NOMO-1 (cell line): ENCODE results near the gene HDAC3.
"Not testable (repeated sequence)": the region's sequence is repeated elsewhere in the genome, so short reads cannot be mapped to it uniquely, and the experiment has no call there.

ENCODE experiments used
- DNase-seq, 2 experiments: peaks; one replicate each; lab custom pipeline; 2025; ENCODE audit not compliant: unreplicated experiment in 2 of 2; lab: John Stamatoyannopoulos, UW

Gene HDAC3

DNA sequence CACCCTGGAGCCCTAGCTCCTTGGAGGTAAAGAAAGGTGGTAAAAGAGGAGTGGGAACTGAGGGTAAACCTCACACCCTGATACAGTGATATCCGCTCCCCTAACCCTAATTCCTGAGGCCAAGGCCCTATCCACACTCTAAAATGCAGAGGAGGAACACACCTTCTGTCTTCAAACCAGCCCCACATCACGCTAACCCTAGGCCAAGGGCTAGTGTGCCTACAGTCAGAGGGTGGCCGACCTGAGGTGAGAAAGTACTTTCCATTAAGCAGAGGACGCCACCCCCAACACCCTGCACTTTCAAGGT, 590 bp downstream of the HDAC3 start:
- no peak for DNase-seq

DNA sequence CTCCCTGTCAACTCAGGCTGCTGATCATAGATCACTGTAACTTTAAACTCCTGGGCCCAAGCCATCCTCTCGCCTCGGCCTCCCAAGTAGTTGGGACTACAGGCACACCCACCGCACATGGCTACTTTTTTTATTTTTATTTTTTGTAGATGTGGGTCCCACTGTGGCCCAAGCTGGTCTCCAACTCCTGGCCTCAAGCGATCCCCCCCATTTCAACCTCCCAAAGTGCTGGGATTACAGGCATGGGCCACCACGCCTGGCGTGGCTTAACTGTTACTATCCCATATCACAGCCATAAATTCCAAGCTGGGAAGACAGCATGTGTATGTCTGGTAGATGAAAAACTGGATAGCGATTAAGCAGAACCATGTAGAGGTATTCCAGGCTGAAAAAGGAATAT, 1.0 kb downstream of the HDAC3 start:
- DNase-seq, result no peak

DNA sequence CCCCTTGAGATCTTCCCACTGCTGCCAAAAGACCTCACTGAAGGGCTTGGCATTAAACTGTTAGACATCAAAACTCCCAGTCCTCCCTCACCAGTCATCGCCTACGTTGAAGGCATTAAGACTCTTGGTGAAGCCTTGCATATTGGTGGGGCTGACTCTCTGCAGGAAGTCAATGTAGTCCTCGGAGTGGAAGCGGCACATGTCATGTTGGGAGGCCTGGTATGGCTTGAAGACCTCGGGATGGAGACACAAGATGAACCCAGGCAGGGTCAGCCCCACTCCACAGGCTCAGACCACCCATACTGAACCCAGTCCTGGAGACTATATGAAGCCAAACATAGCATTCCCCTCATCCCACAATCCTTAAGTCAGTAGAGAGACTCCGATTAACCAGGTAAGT, 1.9 kb downstream of the HDAC3 start:
- no peak for DNase-seq

DNA sequence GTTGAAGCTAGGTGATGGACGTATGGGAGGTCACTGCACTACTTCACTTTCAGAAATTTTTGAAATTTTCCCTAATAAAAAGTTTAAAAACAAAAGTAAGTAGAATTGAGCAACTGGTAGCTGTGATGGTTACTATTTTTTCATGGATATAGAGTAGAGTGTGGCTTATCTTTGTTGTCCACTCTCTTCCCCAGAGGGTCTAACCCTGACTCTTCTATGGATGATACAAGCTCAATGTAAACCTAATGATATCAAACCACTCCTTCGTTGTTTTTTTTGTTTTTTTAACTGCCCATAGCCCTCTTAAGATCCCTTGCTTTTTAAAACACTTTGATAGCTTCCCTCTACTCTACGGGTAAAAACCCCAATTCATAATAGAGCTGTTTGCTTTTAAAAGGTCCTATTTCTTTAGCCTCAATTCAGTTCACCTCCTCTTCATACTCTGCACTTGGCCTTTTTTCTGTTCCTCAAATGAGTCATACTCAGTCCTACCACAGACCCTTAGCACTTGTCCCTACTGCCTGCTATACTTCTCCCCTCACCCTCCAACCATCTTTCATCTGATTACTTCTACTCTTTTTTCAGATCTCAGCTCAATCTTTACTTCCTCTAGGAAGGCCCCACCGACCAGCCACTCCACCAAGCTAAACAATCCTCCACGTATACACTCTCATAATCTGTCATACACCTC, 2.6 kb downstream of the HDAC3 start:
- DNase-seq, result peak; percentile 61 to 75

DNA sequence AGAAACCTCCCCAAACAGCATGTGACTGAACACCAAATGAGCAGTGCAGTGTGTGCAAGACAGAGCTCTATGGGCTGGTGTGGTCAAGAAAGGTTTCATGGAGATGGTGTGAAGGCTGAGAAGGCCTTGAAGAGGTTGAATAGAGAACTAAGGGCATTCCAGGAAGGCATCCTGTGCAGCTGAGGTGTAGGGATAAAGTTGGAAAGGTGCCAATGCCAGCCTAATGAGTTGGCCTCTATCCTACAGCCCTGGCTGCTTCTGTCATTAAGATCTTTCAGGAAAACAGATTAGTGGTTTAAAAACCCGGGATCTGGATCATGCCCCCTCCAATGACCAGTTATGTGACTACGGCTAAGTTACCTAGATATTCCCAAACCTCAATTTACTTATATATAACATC, 4.0 kb downstream of the HDAC3 start:
- DNase-seq, result no peak

DNA sequence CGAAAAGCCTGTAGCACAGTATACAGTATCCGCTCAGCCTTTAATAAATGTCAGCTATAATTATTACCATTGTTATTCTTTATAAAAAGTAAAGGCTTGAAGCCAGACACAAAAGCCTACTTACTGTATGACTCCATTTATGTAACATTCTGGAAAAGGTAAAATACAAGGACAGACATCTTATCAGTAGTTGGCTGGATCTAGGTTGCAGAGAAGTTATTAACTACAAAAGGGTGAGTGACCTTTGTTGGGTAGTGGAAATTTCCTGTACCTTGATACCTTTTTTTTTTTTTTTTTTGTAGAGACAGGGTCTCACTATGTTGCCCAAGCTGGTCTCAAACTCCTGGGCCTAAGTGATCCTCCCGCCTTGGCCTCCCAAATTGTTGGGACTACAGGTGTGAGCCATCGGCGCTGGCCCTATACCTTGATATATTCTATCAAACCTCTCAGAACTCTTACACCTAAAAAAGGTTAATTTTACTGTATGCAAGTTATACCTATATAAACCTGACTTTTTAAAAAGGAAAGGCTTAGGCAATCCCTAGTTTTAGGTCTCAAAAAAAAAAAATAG, 6.0 kb downstream of the HDAC3 start:
- no peak for DNase-seq

DNA sequence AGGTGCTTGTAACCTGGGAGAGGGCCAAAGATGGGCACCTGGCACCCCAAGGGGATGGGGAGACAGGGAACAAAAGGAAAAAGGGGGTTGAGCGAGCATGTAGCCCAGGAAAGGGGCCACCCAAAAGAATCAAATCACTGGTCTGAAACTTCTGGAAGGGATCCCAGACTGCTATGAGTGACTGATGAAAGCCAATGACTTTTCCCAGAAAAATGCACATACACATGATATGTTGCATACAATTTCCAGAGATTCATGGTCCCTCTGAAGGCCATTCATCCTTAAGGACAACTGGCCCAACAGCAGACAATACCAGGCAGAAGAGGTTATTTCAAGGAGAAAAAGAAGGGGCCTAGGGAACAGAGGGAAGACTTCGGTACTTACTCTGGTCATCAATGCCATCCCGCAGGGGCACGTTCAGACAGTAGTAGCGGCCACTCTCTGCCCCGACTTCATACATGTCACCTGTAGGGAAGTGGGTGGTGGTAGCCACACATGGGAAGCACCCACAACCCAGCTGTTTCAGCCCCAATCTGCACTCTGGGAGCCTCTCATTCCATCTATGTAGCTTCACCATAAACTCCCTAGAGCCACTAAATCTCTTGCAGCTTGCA, 8.4 kb downstream of the HDAC3 start:
- DNase-seq, result no peak

DNA sequence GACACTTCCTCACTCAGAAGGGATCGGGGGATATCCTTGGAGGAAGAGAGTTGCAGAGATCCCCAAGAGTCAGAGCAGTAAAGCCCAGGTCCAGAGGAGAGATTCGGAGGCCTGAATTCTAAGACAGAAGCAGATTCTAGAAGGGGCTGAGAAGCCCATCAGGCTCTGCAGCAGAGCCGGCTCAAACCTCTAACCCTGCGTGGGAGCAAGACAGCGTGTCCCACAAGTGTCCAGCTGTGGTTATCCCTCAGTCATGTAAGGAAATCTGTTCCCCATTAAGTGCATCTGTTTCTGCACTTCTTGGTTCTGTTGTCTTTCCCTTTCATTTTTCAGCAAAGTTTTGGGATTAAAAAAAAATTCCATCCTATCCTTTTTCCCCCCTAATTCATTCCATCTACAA, 13.0 kb downstream of the HDAC3 start:
- no peak for DNase-seq

DNA sequence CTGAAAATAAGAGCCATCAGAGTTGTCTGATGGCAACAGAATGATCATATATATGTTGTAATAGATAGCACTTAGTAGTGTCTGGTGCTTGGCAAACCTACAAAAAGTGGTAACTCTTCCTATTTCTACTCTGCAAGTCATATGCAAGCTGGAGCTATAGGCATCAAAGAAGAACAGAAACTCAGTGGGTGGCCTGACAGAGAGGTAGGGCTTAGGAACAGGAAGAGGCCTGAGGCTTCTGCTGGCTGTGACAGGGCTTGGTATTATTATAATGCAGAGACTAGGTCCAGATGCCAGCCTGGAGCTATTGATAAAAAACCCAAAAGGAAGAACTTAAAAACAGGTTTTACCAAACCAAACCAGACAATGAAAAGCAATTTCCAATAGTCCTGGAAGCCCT, 13.5 kb downstream of the HDAC3 start:
- DNase-seq, result peak; percentile 94 to 99

DNA sequence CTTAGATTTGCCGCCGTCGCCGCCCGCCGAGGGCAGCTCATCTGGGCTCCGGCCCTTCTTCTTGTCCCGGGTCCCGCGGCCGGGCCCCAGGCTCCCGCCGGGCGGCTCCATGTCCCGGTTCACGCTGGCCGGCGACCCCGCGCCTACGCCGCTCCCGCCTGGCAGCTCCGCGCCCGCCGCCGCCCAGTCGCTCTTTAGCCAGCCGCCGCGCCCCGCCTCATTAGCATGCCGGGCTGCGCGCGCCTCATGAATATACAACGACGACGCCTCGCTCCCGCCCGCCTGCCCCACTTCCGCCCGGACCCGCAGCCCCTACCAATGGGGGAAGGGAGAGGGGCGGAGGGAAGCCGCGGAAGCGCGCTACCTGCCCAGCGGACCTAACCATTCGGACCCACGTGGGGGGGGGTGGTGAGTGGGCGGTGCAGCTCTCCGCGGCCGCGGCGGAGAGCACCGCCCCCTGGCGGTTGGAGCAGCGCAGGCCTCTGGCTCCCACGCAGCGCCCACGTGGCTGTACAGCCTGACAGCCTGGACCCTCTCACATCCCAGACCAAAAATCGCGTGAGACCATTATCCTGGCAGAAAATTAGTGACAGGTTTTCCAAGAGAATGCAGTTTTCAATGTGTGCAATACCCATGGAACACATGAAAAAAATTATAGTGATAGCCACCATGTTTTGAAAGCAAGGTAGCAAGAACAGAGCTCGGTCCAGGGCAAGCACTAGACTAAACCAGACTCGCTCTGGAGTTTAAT, 17.7 kb downstream of the HDAC3 start, which contains the start of gene DIAPH1:
TSS of gene DIAPH1 (minus strand) at position 197 of the 751 bp plus-strand sequence. CDS start at position 111, 86 bp downstream.
- DNase-seq, result peak; percentile 95 to 99

DNA sequence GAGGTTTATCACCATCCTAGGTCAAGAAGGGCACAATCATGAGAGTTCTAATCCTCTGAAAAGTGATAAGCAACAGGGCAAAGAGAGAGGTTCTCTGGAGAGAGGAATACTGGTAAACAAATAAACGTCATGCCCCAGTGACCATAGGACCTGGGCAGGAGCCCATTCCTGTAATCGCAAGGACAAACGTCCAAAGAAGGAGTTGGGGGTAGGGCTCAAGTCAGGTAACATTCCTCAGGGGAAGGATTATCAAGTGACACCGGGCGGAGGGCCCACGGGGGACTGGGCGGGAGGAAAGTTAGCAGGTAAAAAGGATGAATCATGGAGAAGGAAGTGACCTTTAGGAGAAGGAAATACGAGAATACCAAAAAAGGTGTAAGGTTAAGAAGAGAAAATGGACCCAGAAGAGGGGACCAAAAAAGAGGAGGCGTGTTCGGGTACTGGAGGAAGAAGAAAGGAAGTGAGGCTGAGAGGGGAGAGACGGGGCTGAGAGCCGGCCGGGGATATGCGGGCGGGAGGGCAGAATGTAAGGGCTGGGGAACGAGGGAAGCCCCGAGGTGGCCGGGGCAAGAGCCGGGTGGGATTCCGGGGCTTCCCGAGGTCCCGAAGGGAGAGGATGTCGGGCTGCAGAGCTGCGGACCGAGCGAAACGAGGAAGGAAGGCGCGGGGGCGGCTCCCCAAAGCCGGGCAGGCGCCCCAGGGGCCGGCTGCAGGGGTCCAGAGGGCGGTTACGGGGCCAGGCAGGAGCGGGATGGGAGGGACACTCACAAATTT, 18.4 kb downstream of the HDAC3 start:
- DNase-seq, result peak; percentile 32 to 58

DNA sequence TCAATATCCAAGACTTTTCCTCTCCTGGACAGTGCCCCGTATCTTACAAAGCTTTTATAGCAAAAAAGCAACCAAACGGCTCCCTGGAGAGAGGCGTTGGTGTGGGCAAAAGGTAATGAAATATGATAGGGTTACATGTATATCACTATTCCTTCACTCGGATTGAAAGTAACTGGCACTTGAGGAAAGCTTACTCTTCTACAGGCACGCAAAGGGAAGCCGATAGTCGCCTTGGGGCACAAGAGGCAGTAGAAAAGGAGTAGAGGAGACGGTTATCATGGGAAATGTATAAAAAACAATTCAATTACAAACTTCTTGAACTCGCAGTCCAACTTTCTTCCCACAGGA, 19.0 kb downstream of the HDAC3 start:
- no peak for DNase-seq

DNA sequence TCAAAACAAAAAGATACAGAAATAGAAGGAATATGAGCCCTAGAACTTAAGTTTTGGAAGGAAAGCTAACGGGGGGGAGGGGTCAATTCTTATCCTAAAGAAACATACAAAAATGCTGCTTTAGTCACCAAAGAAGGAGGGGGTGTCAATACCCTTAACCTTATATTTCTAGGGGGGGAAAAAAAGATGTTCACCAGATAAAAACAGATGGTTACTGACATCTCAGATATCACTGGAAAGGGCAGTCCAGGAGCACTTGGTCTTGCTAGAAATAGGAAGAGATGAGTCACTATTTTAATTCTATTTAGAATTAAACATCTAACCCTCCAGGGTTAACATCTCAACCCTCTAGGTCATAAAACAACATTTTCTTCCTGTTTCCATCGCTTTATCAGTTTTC, 19.5 kb downstream of the HDAC3 start:
- no peak for DNase-seq

DNA sequence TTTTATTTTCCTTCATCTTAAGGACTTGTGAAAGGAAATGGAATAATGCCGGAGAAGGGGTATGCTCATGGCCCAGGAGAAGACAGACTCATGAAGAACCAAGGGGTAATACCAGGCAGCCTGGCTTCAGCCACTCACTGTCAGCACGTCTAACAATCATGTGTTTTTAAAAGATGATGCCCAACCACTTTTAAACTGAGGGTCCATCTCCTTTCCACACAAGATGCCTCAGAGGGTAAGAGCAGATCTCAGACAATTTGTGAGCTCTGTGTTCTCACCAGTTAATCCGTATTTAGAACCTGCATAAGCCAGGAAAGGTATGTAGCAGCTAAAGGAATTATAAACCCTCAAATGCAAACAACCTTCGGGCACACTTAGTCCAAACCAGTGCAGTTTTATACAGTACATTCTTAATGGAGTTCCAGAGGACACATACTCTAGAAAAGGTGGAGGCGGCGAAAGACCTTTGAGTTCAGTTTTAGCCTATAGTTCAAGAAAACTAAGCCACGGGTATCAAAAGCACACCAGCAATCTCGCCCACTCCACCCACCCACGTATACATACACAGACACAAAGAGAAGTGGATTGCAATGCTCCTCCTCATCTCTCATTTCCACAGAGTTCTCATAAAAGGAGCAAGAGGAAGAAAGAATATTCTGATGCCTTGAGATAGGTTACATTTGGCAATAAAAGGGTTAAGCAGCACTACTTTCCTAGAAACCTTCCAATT, 20.5 kb downstream of the HDAC3 start:
- DNase-seq, result no peak

DNA sequence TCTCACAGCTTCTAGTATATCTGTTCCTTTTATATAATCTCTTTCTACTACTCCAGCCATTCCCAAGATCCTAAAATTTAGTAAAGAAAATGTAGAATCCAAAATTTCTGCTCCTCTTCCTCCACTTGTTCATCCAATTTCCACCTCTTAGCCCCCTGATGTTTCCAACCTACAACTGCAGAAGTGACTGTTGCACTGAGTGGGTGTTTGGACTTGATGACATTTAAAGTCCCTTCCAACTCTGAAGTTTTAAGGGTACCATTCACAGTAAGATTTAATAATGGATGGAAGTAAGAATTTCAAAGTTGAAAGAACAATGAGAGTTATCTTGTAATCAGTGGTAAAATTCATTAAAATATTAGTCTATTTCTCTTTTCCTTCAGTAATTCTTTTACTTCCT, 23.3 kb downstream of the HDAC3 start:
- no peak for DNase-seq

DNA sequence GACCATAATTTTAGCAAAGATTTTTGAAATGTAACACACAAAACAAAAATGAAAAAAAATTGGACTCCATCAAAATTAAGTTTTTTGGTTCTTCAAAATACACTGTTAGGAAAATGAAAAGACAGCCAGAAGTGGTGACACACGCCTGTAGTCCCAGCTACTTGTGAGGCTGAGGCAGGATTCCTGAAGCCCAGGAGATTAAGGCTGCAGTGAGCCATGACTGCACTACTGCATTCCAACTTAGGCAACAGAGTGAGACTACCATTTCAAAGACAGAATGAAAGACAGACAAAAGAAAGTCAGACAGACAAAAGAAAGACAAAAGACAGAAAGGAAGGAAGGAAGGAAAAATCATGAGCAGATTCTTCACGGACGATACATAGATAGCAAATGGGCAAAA, 25.4 kb downstream of the HDAC3 start:
- no peak for DNase-seq

DNA sequence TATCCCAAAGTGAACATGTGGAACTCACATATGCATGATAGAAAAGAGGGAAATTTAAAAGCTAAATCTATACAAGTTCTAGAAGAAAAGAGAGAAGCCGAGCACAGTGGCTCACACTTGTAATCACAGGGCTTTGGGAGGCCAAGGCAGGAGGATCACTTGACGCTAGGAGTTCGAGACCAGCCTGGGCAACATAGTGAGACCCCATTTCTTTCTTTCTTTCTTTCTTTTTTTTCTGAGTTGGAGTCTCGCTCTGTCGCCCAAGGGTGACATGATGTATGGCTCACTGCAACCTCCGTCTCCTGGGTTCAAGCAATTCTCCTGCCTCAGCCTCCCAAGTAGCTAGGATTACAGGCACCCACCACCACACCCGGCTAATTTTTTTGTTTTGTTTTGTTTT, 26.7 kb downstream of the HDAC3 start:
- not testable (repeated sequence) for DNase-seq

DNA sequence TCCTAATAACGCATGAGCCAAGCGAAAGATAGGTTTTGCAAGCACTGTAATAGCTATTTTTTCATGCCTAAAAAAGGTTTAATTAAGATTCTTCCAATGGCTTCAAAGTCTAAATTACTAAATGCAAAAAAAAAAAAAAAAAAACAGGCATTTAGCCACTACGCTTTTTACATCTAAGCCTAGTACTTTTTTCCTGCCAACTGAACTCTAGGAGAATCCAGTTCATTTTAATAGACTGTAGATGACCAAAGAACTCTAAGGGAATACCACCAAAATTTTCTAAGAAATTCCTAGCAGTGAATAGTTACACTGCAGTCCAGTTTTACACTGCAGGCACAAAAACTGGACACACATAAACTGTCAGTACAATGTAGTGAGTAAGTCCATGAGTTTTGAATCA, 27.6 kb downstream of the HDAC3 start:
- DNase-seq, result no peak

DNA sequence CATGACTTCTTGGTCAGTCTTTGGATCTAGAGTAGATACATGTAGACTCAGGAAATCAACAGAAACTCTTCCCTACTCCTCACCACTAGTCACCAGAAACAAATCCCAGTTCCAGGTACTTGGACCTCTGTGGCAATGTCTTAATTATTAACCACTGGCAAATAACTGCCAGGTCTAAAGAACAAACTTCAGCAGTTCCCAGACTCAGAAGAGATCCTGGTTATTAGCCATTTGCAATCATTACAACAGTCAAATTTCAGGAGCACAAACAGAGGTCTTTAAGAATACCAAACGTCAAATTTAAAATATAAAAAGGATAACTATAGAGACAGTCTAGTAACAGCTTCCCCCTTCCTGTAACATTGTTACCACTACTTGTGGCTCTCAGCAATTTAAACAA, 28.1 kb downstream of the HDAC3 start:
- DNase-seq, result no peak

DNA sequence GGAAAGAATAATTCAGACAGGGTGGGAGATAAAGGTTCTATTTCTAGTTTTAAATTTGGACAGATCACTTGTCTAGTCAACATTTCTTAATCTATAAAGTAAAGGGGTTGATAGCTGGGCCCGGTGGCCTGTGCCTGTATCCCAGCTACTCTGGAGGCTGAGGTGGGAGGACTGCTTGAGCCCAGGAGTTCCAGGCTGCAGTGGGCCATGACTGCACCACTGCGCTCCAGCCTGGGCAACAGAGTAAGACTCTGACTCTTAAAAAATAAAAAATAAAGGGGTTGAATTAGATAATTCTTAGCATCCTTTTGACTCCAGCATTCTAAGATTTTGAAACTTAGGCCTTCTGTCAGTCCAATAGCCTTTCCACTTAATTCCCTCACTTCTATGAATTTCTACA, 28.6 kb downstream of the HDAC3 start:
- DNase-seq, result no peak
